CD4-positive, alpha-beta T cell treated with Interleukin-6 at 100 ng/mL for 8 hours (primary cell): ENCODE data around the gene FRRS1.
"Not testable (repeated sequence)": the region's sequence is repeated elsewhere in the genome, so short reads cannot be mapped to it uniquely, and the experiment has no call there.

Source experiments
- DNase-seq: peaks from one replicate; pipeline ENCODE4 v3.0.0-alpha.2; 2020; ENCODE audit warnings: mixed read lengths, low spot score

FRRS1 gene

GRCh38 chr1:99768104-99768503 lies 1.7 kb upstream of the FRRS1 start:
- no peak for DNase-seq

GRCh38 chr1:99764909-99765308 lies 1.5 kb downstream of the FRRS1 start:
- no peak for DNase-seq

GRCh38 chr1:99764439-99764838 lies 2.0 kb downstream of the FRRS1 start:
- no peak for DNase-seq

GRCh38 chr1:99763956-99764355 lies 2.5 kb downstream of the FRRS1 start:
- no peak for DNase-seq

GRCh38 chr1:99761774-99762173 lies 4.7 kb downstream of the FRRS1 start:
- DNase-seq, result no peak

GRCh38 chr1:99759518-99760160 lies 6.8 kb downstream of the FRRS1 start:
- DNase-seq, result no peak

GRCh38 chr1:99758686-99759517 lies 7.5 kb downstream of the FRRS1 start:
- not testable (repeated sequence) for DNase-seq

GRCh38 chr1:99758073-99758511 lies 8.3 kb downstream of the FRRS1 start:
- no peak for DNase-seq

GRCh38 chr1:99756598-99756997 lies 9.8 kb downstream of the FRRS1 start:
- no peak for DNase-seq

GRCh38 chr1:99755664-99756063 lies 10.8 kb downstream of the FRRS1 start:
- no peak for DNase-seq

GRCh38 chr1:99754697-99755096 lies 11.7 kb downstream of the FRRS1 start:
- no peak for DNase-seq

GRCh38 chr1:99754055-99754626 lies 12.3 kb downstream of the FRRS1 start:
- DNase-seq, result no peak

GRCh38 chr1:99751877-99752504 lies 14.4 kb downstream of the FRRS1 start:
- DNase-seq, result no peak

GRCh38 chr1:99749504-99750347 lies 16.7 kb downstream of the FRRS1 start:
- no peak for DNase-seq

GRCh38 chr1:99748419-99748818 lies 18.0 kb downstream of the FRRS1 start:
- no peak for DNase-seq

GRCh38 chr1:99745684-99746083 lies 20.8 kb downstream of the FRRS1 start:
- DNase-seq, result no peak

- DNase-seq, result no peak
Observed at GRCh38 chr1:99745061-99745460, 21.4 kb downstream of the FRRS1 start.

GRCh38 chr1:99740141-99740540 lies 26.3 kb downstream of the FRRS1 start:
- DNase-seq, result no peak

GRCh38 chr1:99738858-99739465 lies 27.5 kb downstream of the FRRS1 start:
- DNase-seq, result no peak

GRCh38 chr1:99737016-99737415 lies 29.4 kb downstream of the FRRS1 start:
- no peak for DNase-seq

- no peak for DNase-seq
Observed at GRCh38 chr1:99735852-99736251, 30.6 kb downstream of the FRRS1 start.
